Calu3 (cell line): ENCODE data around the gene FGB. TPM values are rescaled to one million over a fixed set of nuclear protein-coding genes. Genes with fewer than 3 reads are reported as not detected.

Experiments
- BruUV-seq: library from RNA; stranded (reverse); fragments of 400-500 nt; replicated peaks from 2 replicates; lab custom pipeline; 2021; lab: Mats Ljungman, UMichigan
- CTCF ChIA-PET: fragments of 300-600 bp; sonication (Branson Sonifier 250); formaldehyde crosslinking; loops from one replicate; lab custom pipeline; 2022; ENCODE audit warnings: antibody characterized with exemption; lab: Charles Lee
- DNase-seq: peaks from one replicate; pipeline ENCODE4 v3.0.0; 2022
- H3K27ac Mint-ChIP-seq: one replicate; pipeline ENCODE4 v1.8.0; 2022; ENCODE audit warnings: mixed read lengths; ENCODE audit not compliant: unreplicated experiment
- H3K27me3 Mint-ChIP-seq: one replicate; pipeline ENCODE4 v1.8.0; 2022; ENCODE audit warnings: mixed read lengths; ENCODE audit not compliant: unreplicated experiment
- H3K36me3 Mint-ChIP-seq: one replicate; pipeline ENCODE4 v1.8.0; 2022; ENCODE audit warnings: mild to moderate bottlenecking, moderate library complexity, mixed read lengths; ENCODE audit not compliant: insufficient read depth, unreplicated experiment
- H3K4me1 Mint-ChIP-seq: one replicate; pipeline ENCODE4 v1.8.0; 2022; ENCODE audit warnings: mild to moderate bottlenecking, low read depth, mixed read lengths; ENCODE audit not compliant: unreplicated experiment
- H3K4me3 Mint-ChIP-seq: one replicate; pipeline ENCODE4 v1.8.0; 2022; ENCODE audit warnings: mild to moderate bottlenecking, low read depth, moderate library complexity, mixed read lengths; ENCODE audit not compliant: unreplicated experiment
- H3K9me3 Mint-ChIP-seq: one replicate; pipeline ENCODE4 v1.8.0; 2022; ENCODE audit warnings: low read depth, mixed read lengths; ENCODE audit not compliant: unreplicated experiment
- CTCF ChIP-seq: fragments of 200-600 bp; IDR thresholded peaks from one replicate; pipeline ENCODE4 v1.8.0; 2022; ENCODE audit warnings: antibody characterized with exemption; ENCODE audit not compliant: unreplicated experiment
- intact Hi-C: fragments of 100-400 bp; cut with micrococcal nuclease; formaldehyde crosslinking; loops from one replicate; pipeline ENCODE4 v1.10.0; 2022; ENCODE audit not compliant: unreplicated experiment
- total RNA-seq: library from RNA; stranded (reverse); gene quantifications from 2 replicates; pipeline ENCODE4 v1.2.3, GENCODE V29; 2022

FGB gene
- total RNA-seq, 1 experiment from 2014 or later, result 0.38 TPM

- BruUV-seq, result no TSS peak
- Mint-ChIP-seq H3K4me1 (no peaks in the 10 kb centered on the region), H3K9me3 (no peaks in the 10 kb centered on the region), H3K27ac (no peak overlapping the region), H3K27me3 (no peaks in the 10 kb centered on the region), H3K36me3 (no peaks in the 10 kb centered on the region), H3K4me3 (no peak overlapping the region)
- TF ChIP-seq CTCF, result no peak
- intact Hi-C loops, result no loop called here
- CTCF ChIA-PET, result no interaction called here
- DNase-seq, result no peak
Observed at GRCh38 chr4:154579927-154580326, 17.1 kb downstream of the FGB start.

GRCh38 chr4:154582723-154583122 lies 19.9 kb downstream of the FGB start:
- CTCF ChIA-PET, result no interaction called here
- intact Hi-C loops, result no loop called here
- DNase-seq, result no peak

GRCh38 chr4:154583230-154583629 lies 20.4 kb downstream of the FGB start:
- TF ChIP-seq CTCF, result no peak
- Mint-ChIP-seq H3K9me3 (no peaks in the 10 kb centered on the region), H3K4me3 (no peak overlapping the region), H3K4me1 (no peaks in the 10 kb centered on the region), H3K27ac (no peak overlapping the region), H3K27me3 (no peaks in the 10 kb centered on the region), H3K36me3 (no peaks in the 10 kb centered on the region)
- no peak for DNase-seq
- CTCF ChIA-PET, result interaction anchor here (0.8 kb wide), 1 partner anchor 11 kb away, joined by 3 read pairs; no protein-coding TSS in a partner anchor
- BruUV-seq, result no TSS peak
- intact Hi-C loops, result no loop called here

More at GRCh38 chr4:154582723-154583122, 19.9 kb downstream of the FGB start:
- Mint-ChIP-seq H3K4me1 (no peaks in the 10 kb centered on the region), H3K4me3 (no peak overlapping the region), H3K36me3 (no peaks in the 10 kb centered on the region), H3K9me3 (no peaks in the 10 kb centered on the region), H3K27me3 (no peaks in the 10 kb centered on the region), H3K27ac (no peak overlapping the region)
- no peak for TF ChIP-seq CTCF
- no TSS peak for BruUV-seq

GRCh38 chr4:154583677-154584076 lies 20.9 kb downstream of the FGB start:
- no TSS peak for BruUV-seq
- H3K4me3 Mint-ChIP-seq, result no peak overlapping the region
- no peak for TF ChIP-seq CTCF
- H3K36me3 Mint-ChIP-seq, result no peaks in the 10 kb centered on the region
- no peak for DNase-seq
- no peak overlapping the region for H3K27ac Mint-ChIP-seq
- CTCF ChIA-PET, result interaction anchor here (0.8 kb wide), 1 partner anchor 11 kb away, joined by 3 read pairs; no protein-coding TSS in a partner anchor
- H3K27me3 Mint-ChIP-seq, result no peaks in the 10 kb centered on the region
- intact Hi-C loops, result no loop called here
- no peaks in the 10 kb centered on the region for H3K9me3 Mint-ChIP-seq
- H3K4me1 Mint-ChIP-seq, result no peaks in the 10 kb centered on the region
